Esophagus muscularis mucosa (tissue), 4 donors: Measurements from ENCODE around the gene SEC16B. TPM values are rescaled to one million over a fixed set of nuclear protein-coding genes. Genes with fewer than 3 reads are reported as not detected.

Experiments
- DNase-seq: peaks from one replicate; pipeline ENCODE4 v3.0.0-alpha.2; 2017; ENCODE audit errors: extremely low spot score
- H3K27ac ChIP-seq, 4 donors: fragments of 200-600 bp; sonication (generic); replicated peaks in 1 of 4; 1 replicate in 3 of 4; 2 replicates in 1 of 4; pipeline ENCODE4 v1.5.1; 2016 to 2019; ENCODE audit warnings: mild to moderate bottlenecking in 1 of 4
- H3K27me3 ChIP-seq, 4 donors: fragments of 200-600 bp; sonication (generic); one replicate each; pipeline versions ENCODE4 v1.5.1 to v1.6.0; 2016 to 2019
- H3K36me3 ChIP-seq, 4 donors: fragments of 200-600 bp; sonication (generic); one replicate each; pipeline ENCODE4 v1.5.1; 2016 to 2019
- H3K4me1 ChIP-seq, 4 donors: fragments of 200-600 bp; sonication (generic); one replicate each; pipeline ENCODE4 v1.5.1; 2016 to 2019
- H3K4me3 ChIP-seq, 4 donors: fragments of 200-600 bp; sonication (generic); 1 replicate in 2 of 4; 2 replicates in 2 of 4; pipeline ENCODE4 v1.5.1; 2016 to 2019; ENCODE audit warnings: mild to moderate bottlenecking in 4 of 4, moderate library complexity in 1 of 4
- H3K9me3 ChIP-seq, 4 donors: fragments of 200-600 bp; sonication (generic); 1 replicate in 3 of 4; 2 replicates in 1 of 4; pipeline ENCODE4 v1.5.1; 2016 to 2019
- EP300 ChIP-seq: sonication (generic); formaldehyde crosslinking; IDR thresholded peaks from one replicate; pipeline ENCODE4 v1.6.1; 2017; ENCODE audit warnings: antibody characterized with exemption
- POLR2A ChIP-seq: fragments of 450-650 bp; IDR thresholded peaks from one replicate; pipeline ENCODE4 v1.6.1; 2017; ENCODE audit warnings: antibody characterized with exemption, moderate library complexity, mild to moderate bottlenecking, low read depth
- POLR2AphosphoS5 ChIP-seq, 2 donors: sonication (generic); formaldehyde crosslinking; IDR thresholded peaks; one replicate each; pipeline ENCODE4 v1.6.1; 2017; ENCODE audit warnings: antibody characterized with exemption in 2 of 2
- WGBS: methylation state at CpG from one replicate; pipeline ENCODE4 v1.1.5; 2018; 5-methylcytosine and 5-hydroxymethylcytosine counted together
- intact Hi-C: fragments of 100-400 bp; cut with DNase I; formaldehyde crosslinking; loops from one replicate; pipeline ENCODE4 v1.15.1; 2023
- small RNA-seq, 3 donors: library from RNA; depleted of rRNA; stranded (forward); fragments of <200 nt; gene quantifications; one replicate each; pipeline ENCODE3, GENCODE V24; 2016
- total RNA-seq, 4 donors: library from RNA; depleted of rRNA; stranded (reverse); fragments of >200 nt; gene quantifications; one replicate each; pipeline versions ENCODE4 v1.1.0 to v1.2.1, GENCODE V29; 2016
- TF ChIP-seq, protein P1 (sequence below), 3 experiments: fragments of 200-600 bp in 2 of 3; fragments of 450-650 bp in 1 of 3; sonication (generic) in 2 of 3; IDR thresholded peaks; one replicate each; pipeline ENCODE4 v1.5.1; 2017 to 2019; ENCODE audit warnings: antibody characterized with exemption in 3 of 3, mild to moderate bottlenecking in 2 of 3, moderate library complexity in 1 of 3

SEC16B gene
- total RNA-seq, 4 donors from 2014 or later: 0.83 to 2.6 (median 1.8) TPM

DNA sequence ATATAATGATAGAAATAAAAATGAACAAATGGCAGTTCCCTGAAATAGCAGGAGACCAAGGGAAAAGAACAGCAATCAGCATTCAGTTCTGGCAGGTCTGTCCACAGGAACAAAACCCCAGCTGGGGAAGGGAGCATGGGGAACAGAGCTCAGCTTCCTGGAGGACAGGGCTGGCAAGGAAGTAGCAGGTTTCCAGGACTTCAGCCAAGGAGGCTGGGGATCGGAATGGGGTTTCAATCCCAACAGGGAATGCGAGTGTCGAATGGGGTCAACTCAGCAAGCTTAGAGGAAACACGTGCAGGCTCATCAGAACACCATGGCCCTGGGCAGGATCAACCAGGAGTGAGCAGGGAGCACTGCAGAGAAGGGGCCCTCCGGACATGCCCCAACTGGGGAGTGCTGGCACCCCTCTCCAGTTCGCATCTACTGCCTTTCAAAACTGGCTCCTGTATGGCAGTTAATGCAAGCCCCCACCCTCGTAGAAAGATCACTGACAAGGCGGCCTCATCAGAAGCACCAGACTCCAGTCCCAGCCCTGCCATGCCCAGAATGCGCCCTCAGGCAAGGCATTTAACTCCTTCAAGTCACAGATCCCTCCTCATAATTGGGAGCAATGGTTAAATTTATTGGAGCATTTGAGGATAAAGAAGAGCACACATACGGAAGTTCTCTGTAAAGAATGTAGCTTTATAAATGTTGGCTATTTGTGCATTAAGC lies 72.4 kb downstream of the SEC16B start:
- peaks cover 0 to 5% (median 0%) of the 10 kb centered on the region in 4 donors for H3K9me3 ChIP-seq
- no peaks in the 10 kb centered on the region for H3K27me3 ChIP-seq
- WGBS: 59% methylated on average over 9 of the region's 10 CpGs
- no peak overlapping the region for H3K27ac ChIP-seq
- intact Hi-C loops: no loop called here
- no peak for DNase-seq
- H3K4me3 ChIP-seq: no peak overlapping the region
- TF ChIP-seq POLR2AphosphoS5 (IDR thresholded peaks at IDR 0.05) (no peak), EP300 (no peak), POLR2A (no peak)
- TF ChIP-seq, protein P1, sequence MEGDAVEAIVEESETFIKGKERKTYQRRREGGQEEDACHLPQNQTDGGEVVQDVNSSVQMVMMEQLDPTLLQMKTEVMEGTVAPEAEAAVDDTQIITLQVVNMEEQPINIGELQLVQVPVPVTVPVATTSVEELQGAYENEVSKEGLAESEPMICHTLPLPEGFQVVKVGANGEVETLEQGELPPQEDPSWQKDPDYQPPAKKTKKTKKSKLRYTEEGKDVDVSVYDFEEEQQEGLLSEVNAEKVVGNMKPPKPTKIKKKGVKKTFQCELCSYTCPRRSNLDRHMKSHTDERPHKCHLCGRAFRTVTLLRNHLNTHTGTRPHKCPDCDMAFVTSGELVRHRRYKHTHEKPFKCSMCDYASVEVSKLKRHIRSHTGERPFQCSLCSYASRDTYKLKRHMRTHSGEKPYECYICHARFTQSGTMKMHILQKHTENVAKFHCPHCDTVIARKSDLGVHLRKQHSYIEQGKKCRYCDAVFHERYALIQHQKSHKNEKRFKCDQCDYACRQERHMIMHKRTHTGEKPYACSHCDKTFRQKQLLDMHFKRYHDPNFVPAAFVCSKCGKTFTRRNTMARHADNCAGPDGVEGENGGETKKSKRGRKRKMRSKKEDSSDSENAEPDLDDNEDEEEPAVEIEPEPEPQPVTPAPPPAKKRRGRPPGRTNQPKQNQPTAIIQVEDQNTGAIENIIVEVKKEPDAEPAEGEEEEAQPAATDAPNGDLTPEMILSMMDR (IDR thresholded peaks at IDR 0.05): no peak
- no peaks in the 10 kb centered on the region for H3K4me1 ChIP-seq
- no peaks in the 10 kb centered on the region for H3K36me3 ChIP-seq

Small RNA genes within 50 kb of the gene (small RNA-seq; reads per million reads assigned to genes)
- gene AL359075.1: 0 reads per million in 3 donors

Other genes with a start within 250 kb of the SEC16B start
- gene RASAL2, start 124.0 kb upstream of the SEC16B start, total RNA-seq: 10 to 100 TPM; 11.6 to 30.0 (median 22.3) TPM